HEK293 (cell line): ENCODE results near the gene PPP1CA.

Experiments used
- CTCF ChIA-PET: fragments of 350-600 bp; formaldehyde crosslinking; extraction: SDS; loops from one replicate; lab custom pipeline; 2021; ENCODE audit warnings: antibody characterized with exemption; lab: Yijun Ruan, JAX
- POLR2A ChIA-PET: fragments of 300-600 bp; formaldehyde crosslinking; extraction: SDS; loops from one replicate; lab custom pipeline; 2020; ENCODE audit warnings: antibody characterized with exemption, inconsistent platforms; lab: Yijun Ruan, JAX
- H3K27ac ChIP-seq: fragments of 200-500 bp; sonication (Bioruptor generic); 2 replicates; pipeline ENCODE4 v1.5.1; 2014; ENCODE audit warnings: low read depth, low read length, control low read depth, inconsistent platforms; ENCODE audit errors: extremely low read depth
- H3K36me3 ChIP-seq, 2 experiments: fragments of 200-500 bp in 1 of 2; sonication (Bioruptor generic) in 1 of 2; 1 replicate in 1 of 2; 2 replicates in 1 of 2; pipeline ENCODE4 v1.5.1; 2014 to 2017; ENCODE audit warnings: inconsistent platforms in 2 of 2, low read length in 2 of 2; ENCODE audit not compliant: control insufficient read depth in 2 of 2, insufficient read depth in 1 of 2
- H3K4me1 ChIP-seq: fragments of 200-500 bp; sonication (Bioruptor generic); 2 replicates; pipeline ENCODE4 v1.5.1; 2014; ENCODE audit warnings: mild to moderate bottlenecking, low read length, inconsistent platforms; ENCODE audit not compliant: control insufficient read depth, insufficient read depth
- H3K4me3 ChIP-seq: 2 replicates; pipeline ENCODE4 v1.5.1; 2011; ENCODE audit warnings: low read depth, mild to moderate bottlenecking, control low read depth, low read length, moderate library complexity
- H3K9me3 ChIP-seq: fragments of 200-500 bp; sonication (Bioruptor generic); 2 replicates; pipeline ENCODE4 v1.5.1; 2014; ENCODE audit warnings: low read depth, low read length, inconsistent platforms; ENCODE audit not compliant: control insufficient read depth, insufficient read depth
- EGR2 ChIP-seq: fragments of 450-650 bp; formaldehyde crosslinking; IDR thresholded peaks from 2 replicates; pipeline ENCODE4 v1.5.1; 2016; ENCODE audit warnings: low read depth, missing biosample characterization, missing genetic modification characterization
- REPIN1 ChIP-seq: fragments of 450-650 bp; formaldehyde crosslinking; IDR thresholded peaks from 2 replicates; pipeline ENCODE4 v1.5.1; 2017; ENCODE audit warnings: missing biosample characterization, missing genetic modification characterization, low read depth
- SCRT2 ChIP-seq: fragments of 450-650 bp; formaldehyde crosslinking; IDR thresholded peaks from 2 replicates; pipeline ENCODE4 v1.5.1; 2016; ENCODE audit warnings: missing biosample characterization, missing genetic modification characterization
- YY1 ChIP-seq: fragments of 450-650 bp; formaldehyde crosslinking; IDR thresholded peaks from 2 replicates; pipeline ENCODE4 v1.5.1; 2018; ENCODE audit warnings: missing biosample characterization, missing genetic modification characterization
- ZBTB20 ChIP-seq: fragments of 450-650 bp; formaldehyde crosslinking; IDR thresholded peaks from 2 replicates; pipeline ENCODE4 v1.5.1; 2016; ENCODE audit warnings: missing biosample characterization, missing genetic modification characterization
- ZBTB48 ChIP-seq: fragments of 450-650 bp; formaldehyde crosslinking; IDR thresholded peaks from 2 replicates; pipeline ENCODE4 v1.5.1; 2016; ENCODE audit warnings: missing biosample characterization, missing genetic modification characterization
- ZEB2 ChIP-seq: fragments of 450-650 bp; formaldehyde crosslinking; IDR thresholded peaks from 2 replicates; pipeline ENCODE4 v1.5.1; 2016; ENCODE audit warnings: missing biosample characterization, missing genetic modification characterization
- ZFHX2 ChIP-seq: fragments of 450-650 bp; formaldehyde crosslinking; conservative IDR thresholded peaks from 2 replicates; pipeline ENCODE4 v1.5.1; 2016; ENCODE audit warnings: missing biosample characterization, missing genetic modification characterization
- ZIC2 ChIP-seq: fragments of 450-650 bp; formaldehyde crosslinking; IDR thresholded peaks from 2 replicates; pipeline ENCODE4 v1.5.1; 2016; ENCODE audit warnings: missing biosample characterization, missing genetic modification characterization
- ZNF112 ChIP-seq: fragments of 450-650 bp; formaldehyde crosslinking; IDR thresholded peaks from 2 replicates; pipeline ENCODE4 v1.5.0; 2017; ENCODE audit warnings: missing biosample characterization, missing genetic modification characterization
- ZNF341 ChIP-seq: fragments of 450-650 bp; formaldehyde crosslinking; IDR thresholded peaks from 2 replicates; pipeline ENCODE4; 2016; ENCODE audit warnings: low read depth, missing biosample characterization, missing genetic modification characterization
- ZNF529 ChIP-seq: fragments of 450-650 bp; formaldehyde crosslinking; IDR thresholded peaks from 2 replicates; pipeline ENCODE4 v1.5.1; 2017; ENCODE audit warnings: missing genetic modification characterization, missing biosample characterization; ENCODE audit not compliant: insufficient replicate concordance
- ZNF660 ChIP-seq: fragments of 450-650 bp; IDR thresholded peaks from 2 replicates; pipeline ENCODE4 v1.5.1; 2018; ENCODE audit warnings: missing biosample characterization, mild to moderate bottlenecking, missing genetic modification characterization
- ZNF677 ChIP-seq: fragments of 450-650 bp; IDR thresholded peaks from 2 replicates; pipeline ENCODE4 v1.5.0; 2018; ENCODE audit warnings: missing biosample characterization, mild to moderate bottlenecking, missing genetic modification characterization, moderate library complexity
- ZNF785 ChIP-seq: fragments of 450-650 bp; formaldehyde crosslinking; IDR thresholded peaks from 2 replicates; pipeline ENCODE4 v1.5.1; 2016; ENCODE audit warnings: missing biosample characterization, missing genetic modification characterization
- TF ChIP-seq, protein P1 (sequence below): fragments of 450-650 bp; formaldehyde crosslinking; IDR thresholded peaks from 2 replicates; pipeline ENCODE4 v1.5.1; 2017; ENCODE audit warnings: missing biosample characterization, mild to moderate bottlenecking, missing genetic modification characterization, moderate library complexity
- TF ChIP-seq, protein P2 (sequence below): fragments of 450-650 bp; formaldehyde crosslinking; IDR thresholded peaks from 2 replicates; pipeline ENCODE4 v1.5.1; 2016; ENCODE audit warnings: missing biosample characterization, missing genetic modification characterization
- TF ChIP-seq, protein P3 (sequence below): fragments of 450-650 bp; formaldehyde crosslinking; IDR thresholded peaks from 2 replicates; pipeline ENCODE4 v1.5.1; 2016; ENCODE audit warnings: missing biosample characterization, missing genetic modification characterization

Gene PPP1CA

DNA sequence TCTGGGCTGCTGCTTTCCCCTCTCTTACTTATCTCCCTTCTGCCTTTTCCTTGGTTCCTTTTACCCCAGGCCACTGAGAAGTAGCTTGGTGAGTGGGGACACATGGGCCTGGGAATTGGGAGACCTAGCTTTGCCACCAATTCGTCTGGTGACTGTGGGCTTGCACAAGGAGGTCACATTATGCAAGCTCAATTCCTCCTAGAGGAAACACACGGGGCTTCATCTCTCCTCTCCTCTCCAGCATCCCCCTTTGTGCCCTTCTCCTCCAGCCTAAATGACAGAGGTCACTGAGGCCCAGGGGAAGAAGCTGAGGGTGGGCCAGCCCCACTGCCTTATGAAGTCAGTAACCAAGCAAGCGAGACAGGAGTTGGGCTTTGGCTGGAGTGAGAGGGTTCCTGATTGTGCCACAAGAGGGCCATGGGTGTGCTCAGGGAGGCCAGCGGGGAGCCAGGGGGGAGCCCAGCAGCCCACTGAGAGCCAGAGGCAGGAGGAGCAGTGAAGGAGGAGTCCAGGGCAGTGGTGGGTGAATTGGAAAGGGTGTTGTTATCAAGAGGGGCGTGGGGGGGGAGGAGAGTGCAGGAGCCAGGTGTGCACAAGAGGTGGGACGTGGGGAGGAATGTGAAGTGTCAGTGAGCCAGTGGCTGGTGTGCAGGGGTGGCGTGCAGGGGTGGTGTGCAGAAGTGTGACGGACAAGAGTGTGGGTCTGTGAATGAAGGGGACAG is 30.3 kb downstream of the PPP1CA start (continued):
- TF ChIP-seq, protein P1, sequence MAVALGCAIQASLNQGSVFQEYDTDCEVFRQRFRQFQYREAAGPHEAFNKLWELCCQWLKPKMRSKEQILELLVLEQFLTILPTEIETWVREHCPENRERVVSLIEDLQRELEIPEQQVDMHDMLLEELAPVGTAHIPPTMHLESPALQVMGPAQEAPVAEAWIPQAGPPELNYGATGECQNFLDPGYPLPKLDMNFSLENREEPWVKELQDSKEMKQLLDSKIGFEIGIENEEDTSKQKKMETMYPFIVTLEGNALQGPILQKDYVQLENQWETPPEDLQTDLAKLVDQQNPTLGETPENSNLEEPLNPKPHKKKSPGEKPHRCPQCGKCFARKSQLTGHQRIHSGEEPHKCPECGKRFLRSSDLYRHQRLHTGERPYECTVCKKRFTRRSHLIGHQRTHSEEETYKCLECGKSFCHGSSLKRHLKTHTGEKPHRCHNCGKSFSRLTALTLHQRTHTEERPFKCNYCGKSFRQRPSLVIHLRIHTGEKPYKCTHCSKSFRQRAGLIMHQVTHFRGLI (tag by site-specific recombination) = peak; percentile 86
- TF ChIP-seq EGR2 (tag by site-specific recombination) = peak; percentile 88
- TF ChIP-seq ZNF677 (tag by site-specific recombination) = no peak
- TF ChIP-seq ZNF112 (tag by site-specific recombination) = no peak
- 0 out of 2 replicates have a peak, but pooled peaks have one; percentile 15 for TF ChIP-seq ZNF341
- TF ChIP-seq ZIC2 (tag by site-specific recombination) = peak; percentile 92
- no peak for TF ChIP-seq ZNF660 (tag by site-specific recombination)
- TF ChIP-seq, protein P2, sequence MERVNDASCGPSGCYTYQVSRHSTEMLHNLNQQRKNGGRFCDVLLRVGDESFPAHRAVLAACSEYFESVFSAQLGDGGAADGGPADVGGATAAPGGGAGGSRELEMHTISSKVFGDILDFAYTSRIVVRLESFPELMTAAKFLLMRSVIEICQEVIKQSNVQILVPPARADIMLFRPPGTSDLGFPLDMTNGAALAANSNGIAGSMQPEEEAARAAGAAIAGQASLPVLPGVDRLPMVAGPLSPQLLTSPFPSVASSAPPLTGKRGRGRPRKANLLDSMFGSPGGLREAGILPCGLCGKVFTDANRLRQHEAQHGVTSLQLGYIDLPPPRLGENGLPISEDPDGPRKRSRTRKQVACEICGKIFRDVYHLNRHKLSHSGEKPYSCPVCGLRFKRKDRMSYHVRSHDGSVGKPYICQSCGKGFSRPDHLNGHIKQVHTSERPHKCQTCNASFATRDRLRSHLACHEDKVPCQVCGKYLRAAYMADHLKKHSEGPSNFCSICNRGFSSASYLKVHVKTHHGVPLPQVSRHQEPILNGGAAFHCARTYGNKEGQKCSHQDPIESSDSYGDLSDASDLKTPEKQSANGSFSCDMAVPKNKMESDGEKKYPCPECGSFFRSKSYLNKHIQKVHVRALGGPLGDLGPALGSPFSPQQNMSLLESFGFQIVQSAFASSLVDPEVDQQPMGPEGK (tag by site-specific recombination) = peak; percentile 89
- no peak for TF ChIP-seq ZNF785 (tag by site-specific recombination)
- TF ChIP-seq, all 188 proteins: peak for 19

DNA sequence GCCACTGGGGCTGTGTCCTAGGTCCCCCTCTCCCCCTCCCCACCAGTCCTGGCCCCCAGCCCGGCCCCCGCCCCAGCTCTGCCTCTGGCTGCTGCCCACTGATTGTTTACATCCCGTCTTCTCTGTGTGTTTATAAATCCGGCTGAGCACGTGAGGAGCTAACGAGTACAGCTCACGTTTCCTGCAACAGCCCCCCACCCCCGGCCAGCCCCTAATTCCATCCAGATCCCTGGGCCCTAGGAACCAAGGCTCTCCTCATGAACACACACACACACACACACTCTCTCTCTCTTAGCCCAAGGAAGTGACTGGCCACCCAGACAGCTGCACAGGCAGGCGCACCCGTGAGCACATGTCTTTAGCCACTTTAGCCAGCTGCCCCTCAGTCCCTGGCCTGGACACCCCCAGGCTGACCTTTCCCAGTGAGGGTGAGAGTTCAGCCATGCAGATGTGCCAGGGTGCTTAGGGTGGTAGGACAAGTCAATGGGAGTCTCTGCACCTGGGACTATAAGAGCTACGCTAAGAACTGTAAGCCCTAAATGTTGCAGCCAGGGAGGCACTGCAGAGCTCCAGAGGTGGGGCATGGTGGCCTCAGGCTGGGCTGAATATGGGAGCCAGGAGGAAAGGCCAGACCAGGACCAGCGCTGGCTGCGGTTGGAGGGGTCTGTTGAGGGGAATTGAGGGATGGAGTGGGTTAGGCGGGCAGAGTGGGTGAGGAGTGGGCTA is 31.1 kb downstream of the PPP1CA start:
- ChIA-PET CTCF (interaction anchor here (0.6 to 30.4 kb wide), 5 partner anchors 7 to 430 kb away, joined by 3 to 898 read pairs (median 7); partner anchors contain the start of genes CLCF1, POLD4 and RAD9A), POLR2A (interaction anchor here (0.6 to 1.8 kb wide), 6 partner anchors 16 to 161 kb away, joined by 3 to 6 read pairs (median 4); partner anchors contain the start of gene POLD4)
- TF ChIP-seq ZNF529 (tag by site-specific recombination) (no peak), SCRT2 (tag by site-specific recombination) (no peak), EGR2 (tag by site-specific recombination) (0 out of 2 replicates have a peak, but pooled peaks have one; percentile 31), ZBTB20 (tag by site-specific recombination) (peak; percentile 99), ZBTB48 (tag by site-specific recombination) (peak; percentile 56; the same call in 1 of the 2 replicates), ZFHX2 (tag by site-specific recombination) (peak; percentile 18; the same call in 1 of the 2 replicates), ZEB2 (tag by site-specific recombination) (no peak), YY1 (tag by site-specific recombination) (no peak), REPIN1 (tag by site-specific recombination) (no peak)
- TF ChIP-seq, protein P3, sequence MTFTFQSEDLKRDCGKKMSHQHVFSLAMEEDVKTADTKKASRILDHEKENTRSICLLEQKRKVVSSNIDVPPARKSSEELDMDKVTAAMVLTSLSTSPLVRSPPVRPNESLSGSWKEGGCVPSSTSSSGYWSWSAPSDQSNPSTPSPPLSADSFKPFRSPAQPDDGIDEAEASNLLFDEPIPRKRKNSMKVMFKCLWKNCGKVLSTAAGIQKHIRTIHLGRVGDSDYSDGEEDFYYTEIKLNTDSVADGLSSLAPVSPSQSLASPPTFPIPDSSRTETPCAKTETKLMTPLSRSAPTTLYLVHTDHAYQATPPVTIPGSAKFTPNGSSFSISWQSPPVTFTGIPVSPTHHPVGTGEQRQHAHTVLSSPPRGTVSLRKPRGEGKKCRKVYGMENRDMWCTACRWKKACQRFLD (tag by site-specific recombination) = no peak
- TF ChIP-seq, protein P2 (tag by site-specific recombination) = peak; percentile 56; the same call in 1 of the 2 replicates
- peaks cover 3% of the 10 kb centered on the region; the same call in 1 of the 2 replicates for H3K4me1 ChIP-seq
- no peak overlapping the region for H3K27ac ChIP-seq
- H3K36me3 ChIP-seq = no peaks in the 10 kb centered on the region
- no peaks in the 10 kb centered on the region for H3K9me3 ChIP-seq
- H3K4me3 ChIP-seq = no peak overlapping the region
